ENCODE data around the gene SLC12A9.
A peak's percentile ranks its signal among the peaks of the same experiment; 100 is the strongest.

GRCh38 chr7:100894860-100895700 is 42.6 kb downstream of the SLC12A9 start:
- TF ChIP-seq CTCF (IDR thresholded peaks at IDR 0.05) (peak in 5 of 7 experiments; percentile 68 to 92 (median 82)), EP300 (IDR thresholded peaks at IDR 0.05) (no peak), POLR2AphosphoS5 (IDR thresholded peaks at IDR 0.05) (no peak), POLR2A (IDR thresholded peaks at IDR 0.05) (no peak)
